ENCODE results near the gene POLR3G.

Gene POLR3G

DNA sequence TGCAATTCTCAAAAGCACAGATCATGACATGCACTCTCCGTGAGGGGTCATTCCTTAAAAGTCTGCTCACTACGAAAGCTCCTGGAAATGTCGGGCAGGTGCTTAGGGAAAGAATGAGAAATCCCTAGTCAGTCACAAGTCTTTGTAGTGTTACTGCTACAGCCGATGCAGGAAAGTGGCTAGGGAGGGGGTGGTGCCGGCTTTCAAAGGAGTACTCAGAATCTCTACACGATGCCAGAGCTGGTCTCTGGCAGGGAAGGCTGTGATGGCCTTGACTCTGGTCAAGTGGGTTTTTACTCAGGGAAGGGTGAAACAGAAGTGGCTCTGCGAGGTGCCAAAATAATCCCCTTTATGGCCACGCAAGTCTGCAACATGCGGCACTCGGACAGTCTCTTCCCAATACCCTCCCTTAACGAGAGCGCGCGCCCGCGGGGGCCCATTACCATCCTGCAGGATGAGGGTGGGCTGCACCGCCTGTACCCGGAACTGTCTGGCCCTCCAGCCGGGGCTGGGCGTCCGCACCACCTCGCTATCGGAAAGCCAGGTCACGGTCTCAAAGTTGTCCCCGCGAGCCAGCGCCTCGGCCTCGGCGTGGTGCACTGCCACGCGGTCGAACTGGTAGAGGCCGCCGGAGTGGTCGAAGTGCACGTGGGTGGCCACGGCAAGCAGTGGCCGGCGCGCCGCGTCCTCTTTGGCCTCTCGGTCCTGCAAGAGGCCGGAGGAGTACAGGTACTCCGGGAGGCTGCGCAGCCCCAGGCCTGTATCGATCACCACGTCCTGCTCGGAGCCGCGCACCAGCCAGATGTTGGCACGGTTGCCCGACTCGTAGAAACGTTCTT is 1.0 kb upstream of the POLR3G start (continued):
- TF ChIP-seq ZNF26 (tag by site-specific recombination; IDR thresholded peaks at IDR 0.05) (no peak), ZNF560 (tag by site-specific recombination; IDR thresholded peaks at IDR 0.05; ENCODE audit: borderline replicate concordance) (no peak), RBAK (tag by site-specific recombination; IDR thresholded peaks at IDR 0.05) (no peak), ZNF10 (tag by site-specific recombination; IDR thresholded peaks at IDR 0.05) (no peak), TCF7L2 (IDR thresholded peaks at IDR 0.05; ENCODE audit: borderline replicate concordance, low read depth, low read length) (no peak), ZEB2 (tag by site-specific recombination; IDR thresholded peaks at IDR 0.05) (no peak), ZNF404 (tag by site-specific recombination; IDR thresholded peaks at IDR 0.05) (no peak), ZNF248 (tag by site-specific recombination; IDR thresholded peaks at IDR 0.05) (no peak), ZBTB20 (tag by site-specific recombination; IDR thresholded peaks at IDR 0.05) (no peak)
- TF ChIP-seq, protein P1, sequence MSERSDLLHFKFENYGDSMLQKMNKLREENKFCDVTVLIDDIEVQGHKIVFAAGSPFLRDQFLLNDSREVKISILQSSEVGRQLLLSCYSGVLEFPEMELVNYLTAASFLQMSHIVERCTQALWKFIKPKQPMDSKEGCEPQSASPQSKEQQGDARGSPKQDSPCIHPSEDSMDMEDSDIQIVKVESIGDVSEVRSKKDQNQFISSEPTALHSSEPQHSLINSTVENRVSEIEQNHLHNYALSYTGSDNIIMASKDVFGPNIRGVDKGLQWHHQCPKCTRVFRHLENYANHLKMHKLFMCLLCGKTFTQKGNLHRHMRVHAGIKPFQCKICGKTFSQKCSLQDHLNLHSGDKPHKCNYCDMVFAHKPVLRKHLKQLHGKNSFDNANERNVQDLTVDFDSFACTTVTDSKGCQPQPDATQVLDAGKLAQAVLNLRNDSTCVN (tag by site-specific recombination; optimal IDR thresholded peaks at IDR 0.05): peak; percentile 93
- TF ChIP-seq, protein P2, sequence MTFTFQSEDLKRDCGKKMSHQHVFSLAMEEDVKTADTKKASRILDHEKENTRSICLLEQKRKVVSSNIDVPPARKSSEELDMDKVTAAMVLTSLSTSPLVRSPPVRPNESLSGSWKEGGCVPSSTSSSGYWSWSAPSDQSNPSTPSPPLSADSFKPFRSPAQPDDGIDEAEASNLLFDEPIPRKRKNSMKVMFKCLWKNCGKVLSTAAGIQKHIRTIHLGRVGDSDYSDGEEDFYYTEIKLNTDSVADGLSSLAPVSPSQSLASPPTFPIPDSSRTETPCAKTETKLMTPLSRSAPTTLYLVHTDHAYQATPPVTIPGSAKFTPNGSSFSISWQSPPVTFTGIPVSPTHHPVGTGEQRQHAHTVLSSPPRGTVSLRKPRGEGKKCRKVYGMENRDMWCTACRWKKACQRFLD (tag by site-specific recombination; IDR thresholded peaks at IDR 0.05): 0 out of 2 replicates have a peak, but pooled peaks have one; percentile 4

GRCh38 chr5:90475436-90475980 is 844 bp downstream of the POLR3G start:
- Histone ChIP-seq H3K9me3 (ENCODE audit: control insufficient read depth, insufficient read depth, low read depth, low read length) (no peaks in the 10 kb centered on the region), H3K36me3 (ENCODE audit: control insufficient read depth in 2 of 2, insufficient read depth in 1 of 2, low read length in 2 of 2) (no peaks in the 10 kb centered on the region), H3K4me1 (ENCODE audit: control insufficient read depth, insufficient read depth, low read length) (no peaks in the 10 kb centered on the region), H3K4me3 (ENCODE audit: low read depth, low read length) (no peak overlapping the region), H3K27ac (ENCODE audit: extremely low read depth, low read depth, low read length) (no peak overlapping the region)
- peak; percentile 25; the same call in 1 of the 2 replicates for TF ChIP-seq KLF7 (tag by site-specific recombination; IDR thresholded peaks at IDR 0.05; ENCODE audit: borderline replicate concordance)
- no peak for TF ChIP-seq ZNF10 (tag by site-specific recombination; IDR thresholded peaks at IDR 0.05)
- no peak for TF ChIP-seq ZBTB11 (tag by site-specific recombination; conservative IDR thresholded peaks at IDR 0.05; ENCODE audit: low read depth)
- 0 out of 2 replicates have a peak, but pooled peaks have one; percentile 32 for TF ChIP-seq KLF1 (tag by site-specific recombination; IDR thresholded peaks at IDR 0.05)
- TF ChIP-seq ZNF324 (tag by site-specific recombination; IDR thresholded peaks at IDR 0.05): no peak
- ChIA-PET POLR2A (interaction anchor here (0.9 to 1.8 kb wide), 6 partner anchors 12 to 66 kb away, joined by 3 to 15 read pairs (median 4); partner anchors contain the start of gene CETN3), CTCF (interaction anchor here (0.7 to 1.8 kb wide), 6 partner anchors 9 to 308 kb away, joined by 3 to 9 read pairs (median 4); no protein-coding TSS in a partner anchor)
